Immature natural killer cell (primary cell): Measurements from ENCODE around the gene MDM4. TPM values are rescaled to one million over a fixed set of nuclear protein-coding genes. Genes with fewer than 3 reads are reported as not detected.
"Not testable (repeated sequence)": the region's sequence is repeated elsewhere in the genome, so short reads cannot be mapped to it uniquely, and the experiment has no call there.

Experiments
- DNase-seq, 3 donors: peaks; one replicate each; pipeline ENCODE4 v3.0.0; 2022; ENCODE audit warnings: mixed read lengths in 1 of 3
- H3K27ac Mint-ChIP-seq, 6 donors: one replicate each; pipeline ENCODE4 v1.8.0; 2020; ENCODE audit warnings: mixed read lengths in 6 of 6, mild to moderate bottlenecking in 5 of 6, inconsistent platforms in 4 of 6, moderate library complexity in 3 of 6
- H3K27me3 Mint-ChIP-seq, 3 donors: one replicate each; pipeline ENCODE4 v1.8.0; 2020 to 2021; ENCODE audit warnings: low read depth in 3 of 3, mild to moderate bottlenecking in 3 of 3, mixed read lengths in 3 of 3, moderate library complexity in 3 of 3, inconsistent platforms in 1 of 3
- H3K36me3 Mint-ChIP-seq, 3 donors: one replicate each; pipeline ENCODE4 v1.8.0; 2020; ENCODE audit warnings: mixed read lengths in 3 of 3, inconsistent platforms in 2 of 3, mild to moderate bottlenecking in 2 of 3
- H3K4me1 Mint-ChIP-seq, 2 donors: one replicate each; pipeline ENCODE4 v1.8.0; 2020; ENCODE audit warnings: inconsistent platforms in 2 of 2, mild to moderate bottlenecking in 2 of 2, mixed read lengths in 2 of 2, moderate library complexity in 1 of 2
- H3K4me3 Mint-ChIP-seq, 5 donors: one replicate each; pipeline ENCODE4 v1.8.0; 2020; ENCODE audit warnings: mild to moderate bottlenecking in 5 of 5, mixed read lengths in 5 of 5, inconsistent platforms in 3 of 5, moderate library complexity in 3 of 5
- H3K9me3 Mint-ChIP-seq, 6 donors: one replicate each; pipeline ENCODE4 v1.8.0; 2020; ENCODE audit warnings: mild to moderate bottlenecking in 6 of 6, mixed read lengths in 6 of 6, inconsistent platforms in 4 of 6, moderate library complexity in 3 of 6
- polyA plus RNA-seq, 3 donors: library from polyadenylated mRNA; unstranded; fragments of 300-500 nt; fragmentation: Illumina TruSeq; gene quantifications; one replicate each; pipeline ENCODE4 v1.2.3, GENCODE V29; 2021

Gene MDM4
- polyA plus RNA-seq, 3 donors from 2014 or later, result 4.6 to 22.6 (median 8.3) TPM

DNA sequence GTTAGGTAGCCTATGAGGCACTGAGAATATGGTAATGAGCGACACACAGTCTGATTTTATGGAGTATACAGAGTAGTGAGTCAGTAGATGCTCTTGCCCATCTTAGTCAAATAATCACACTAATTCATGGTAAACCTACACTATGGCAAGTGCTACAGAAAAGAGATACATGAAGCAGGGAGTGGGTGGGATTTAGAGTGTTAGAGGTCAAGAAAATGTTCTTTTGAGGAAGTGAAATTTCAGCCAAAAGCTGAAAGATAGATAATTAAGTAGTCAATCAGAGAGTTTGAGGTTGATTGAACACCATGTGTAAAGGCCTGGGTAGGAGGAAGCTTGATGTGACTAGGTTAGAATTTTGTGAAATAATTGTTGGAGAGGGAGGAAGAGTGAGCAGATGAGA is 14.7 kb downstream of the MDM4 start:
- peaks cover 3 to 24% of the 10 kb centered on the region in 2 donors for H3K4me1 Mint-ChIP-seq
- H3K36me3 Mint-ChIP-seq, result peaks cover 17 to 48% (median 28%) of the 10 kb centered on the region in 3 donors
- peak overlapping the region; percentile 0 to 46 (median 30) for H3K27ac Mint-ChIP-seq
- H3K4me3 Mint-ChIP-seq, result no peak overlapping the region
- DNase-seq, result no peak
- H3K9me3 Mint-ChIP-seq, result no peaks in the 10 kb centered on the region
- H3K27me3 Mint-ChIP-seq, result no peaks in the 10 kb centered on the region

DNA sequence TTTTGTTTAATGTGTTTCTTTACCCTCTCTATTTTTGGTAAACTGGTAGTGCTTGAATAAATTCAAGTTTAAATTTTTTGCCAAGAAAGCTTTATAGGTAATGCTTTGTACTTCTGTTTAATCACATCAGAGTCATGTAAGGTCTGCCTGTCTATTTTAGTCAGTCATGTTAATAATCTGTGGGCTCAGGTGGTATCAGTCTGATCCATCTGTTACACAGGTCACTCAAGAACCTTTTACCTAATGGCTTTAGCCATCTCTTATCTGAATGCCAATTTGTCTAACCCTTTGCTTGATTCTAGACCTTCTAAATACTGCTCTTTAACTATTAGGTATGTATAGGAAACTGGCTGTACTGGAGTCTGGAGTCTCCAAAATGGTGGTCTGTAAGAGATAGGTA is 16.6 kb downstream of the MDM4 start:
- H3K4me3 Mint-ChIP-seq, result no peak overlapping the region
- peak overlapping the region in 3 of 6 donors; percentile 27 to 59 (median 57) for H3K27ac Mint-ChIP-seq
- no peaks in the 10 kb centered on the region for H3K27me3 Mint-ChIP-seq
- no peak for DNase-seq
- no peaks in the 10 kb centered on the region for H3K9me3 Mint-ChIP-seq
- H3K36me3 Mint-ChIP-seq, result peaks cover 20 to 52% (median 36%) of the 10 kb centered on the region in 3 donors
- peaks cover 3 to 31% of the 10 kb centered on the region in 2 donors for H3K4me1 Mint-ChIP-seq

- Mint-ChIP-seq H3K27me3 (no peaks in the 10 kb centered on the region), H3K9me3 (no peaks in the 10 kb centered on the region), H3K4me1 (peaks cover 37 to 58% of the 10 kb centered on the region in 2 donors), H3K36me3 (peaks cover 11 to 50% (median 23%) of the 10 kb centered on the region in 3 donors), H3K4me3 (no peak overlapping the region), H3K27ac (peak overlapping the region in 5 of 6 donors; percentile 2 to 80 (median 66))
- no peak for DNase-seq
Measured at GRCh38 chr1:204541626-204542025, 25.4 kb downstream of the MDM4 start.

- peaks cover 29 to 61% (median 29%) of the 10 kb centered on the region in 3 donors for H3K36me3 Mint-ChIP-seq
- H3K4me3 Mint-ChIP-seq, result peak overlapping the region; percentile 63 to 78 (median 71)
- peaks cover 44 to 60% of the 10 kb centered on the region in 2 donors for H3K4me1 Mint-ChIP-seq
- H3K27me3 Mint-ChIP-seq, result no peaks in the 10 kb centered on the region
- H3K9me3 Mint-ChIP-seq, result no peaks in the 10 kb centered on the region
- peak; percentile 46 to 60 (median 49) for DNase-seq
- peak overlapping the region; percentile 80 to 93 (median 90) for H3K27ac Mint-ChIP-seq
Measured at GRCh38 chr1:204544321-204544720, 28.1 kb downstream of the MDM4 start.

- Mint-ChIP-seq H3K36me3 (peaks cover 37 to 68% (median 38%) of the 10 kb centered on the region in 3 donors), H3K4me1 (peaks cover 44 to 60% of the 10 kb centered on the region in 2 donors), H3K27me3 (no peaks in the 10 kb centered on the region), H3K4me3 (peak overlapping the region; percentile 63 to 78 (median 71)), H3K27ac (peak overlapping the region; percentile 80 to 93 (median 90)), H3K9me3 (no peaks in the 10 kb centered on the region)
- no peak for DNase-seq
Measured at GRCh38 chr1:204545202-204545601, 29.0 kb downstream of the MDM4 start.

DNA sequence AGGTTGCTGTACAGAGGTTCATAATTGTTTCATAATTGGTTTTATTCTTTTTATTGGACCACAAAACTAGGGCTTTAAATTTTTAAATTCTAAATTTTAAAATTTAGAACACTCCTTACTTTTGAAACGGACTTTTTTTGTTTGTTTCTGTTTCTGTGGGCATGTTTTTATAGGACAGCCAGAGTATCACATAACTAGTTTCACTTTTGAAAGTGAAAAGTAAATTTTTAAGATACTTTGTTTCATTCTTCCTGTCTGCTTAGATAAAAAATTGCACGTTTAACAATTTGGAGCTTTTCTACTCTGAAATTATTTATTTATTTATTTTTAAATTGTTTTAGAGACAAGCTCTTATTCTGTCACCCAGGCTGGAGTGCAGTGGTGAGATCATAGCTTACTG is 29.7 kb downstream of the MDM4 start:
- Mint-ChIP-seq H3K27me3 (no peaks in the 10 kb centered on the region), H3K9me3 (no peaks in the 10 kb centered on the region), H3K36me3 (peaks cover 37 to 68% (median 38%) of the 10 kb centered on the region in 3 donors), H3K27ac (peak overlapping the region; percentile 80 to 93 (median 90)), H3K4me3 (peak overlapping the region; percentile 63 to 78 (median 71)), H3K4me1 (peaks cover 44 to 60% of the 10 kb centered on the region in 2 donors)
- DNase-seq, result peak; percentile 24 to 31 (median 29)

DNA sequence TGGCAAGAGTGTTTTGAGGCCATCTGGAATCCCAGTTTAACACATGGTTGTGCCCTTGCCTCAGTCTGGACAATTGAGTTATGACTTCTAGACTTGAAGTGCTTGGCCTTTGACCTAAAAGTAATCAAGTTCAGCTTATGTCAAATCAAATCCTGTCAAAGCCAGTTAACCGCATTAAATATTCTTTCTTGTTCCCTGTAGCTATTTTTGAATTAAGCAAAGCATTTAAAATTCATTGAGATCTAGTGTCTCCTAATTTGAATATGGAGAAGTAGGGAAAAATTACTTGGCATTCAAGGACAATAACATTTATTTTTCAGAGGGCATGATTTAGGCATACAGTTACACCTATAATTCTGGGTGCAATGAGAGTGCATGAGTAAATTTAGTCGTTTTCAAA is 32.1 kb downstream of the MDM4 start:
- Mint-ChIP-seq H3K9me3 (no peaks in the 10 kb centered on the region), H3K27me3 (no peaks in the 10 kb centered on the region), H3K4me1 (peaks cover 37 to 41% of the 10 kb centered on the region in 2 donors), H3K36me3 (peaks cover 39 to 66% (median 40%) of the 10 kb centered on the region in 3 donors), H3K4me3 (no peak overlapping the region), H3K27ac (peak overlapping the region in 1 of 6 donors; percentile 57)
- DNase-seq, result no peak

DNA sequence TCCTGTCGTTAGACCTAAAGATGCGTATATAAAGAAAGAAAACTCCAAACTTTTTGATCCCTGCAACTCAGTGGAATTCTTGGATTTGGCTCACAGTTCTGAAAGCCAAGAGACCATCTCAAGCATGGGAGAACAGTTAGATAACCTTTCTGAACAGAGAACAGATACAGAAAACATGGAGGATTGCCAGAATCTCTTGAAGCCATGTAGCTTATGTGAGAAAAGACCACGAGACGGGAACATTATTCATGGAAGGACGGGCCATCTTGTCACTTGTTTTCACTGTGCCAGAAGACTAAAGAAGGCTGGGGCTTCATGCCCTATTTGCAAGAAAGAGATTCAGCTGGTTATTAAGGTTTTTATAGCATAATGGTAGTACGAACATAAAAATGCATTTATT is 33.1 kb downstream of the MDM4 start:
- no peak for DNase-seq
- peaks cover 38 to 61% (median 39%) of the 10 kb centered on the region in 3 donors for H3K36me3 Mint-ChIP-seq
- peaks cover 31 to 40% of the 10 kb centered on the region in 2 donors for H3K4me1 Mint-ChIP-seq
- H3K27ac Mint-ChIP-seq, result no peak overlapping the region
- no peak overlapping the region for H3K4me3 Mint-ChIP-seq
- no peaks in the 10 kb centered on the region for H3K9me3 Mint-ChIP-seq
- H3K27me3 Mint-ChIP-seq, result no peaks in the 10 kb centered on the region

GRCh38 chr1:204550926-204551325 is 34.7 kb downstream of the MDM4 start:
- H3K36me3 Mint-ChIP-seq, result peaks cover 35 to 54% (median 39%) of the 10 kb centered on the region in 3 donors
- H3K4me3 Mint-ChIP-seq, result no peak overlapping the region
- peak overlapping the region in 2 of 6 donors; percentile 12 to 14 for H3K27ac Mint-ChIP-seq
- H3K9me3 Mint-ChIP-seq, result no peaks in the 10 kb centered on the region
- H3K27me3 Mint-ChIP-seq, result no peaks in the 10 kb centered on the region
- H3K4me1 Mint-ChIP-seq, result peaks cover 15 to 28% of the 10 kb centered on the region in 2 donors
- no peak for DNase-seq

- H3K4me1 Mint-ChIP-seq, result peaks cover 12 to 40% of the 10 kb centered on the region in 2 donors
- DNase-seq, result no peak
- H3K36me3 Mint-ChIP-seq, result peaks cover 10 to 18% (median 17%) of the 10 kb centered on the region in 3 donors
- H3K9me3 Mint-ChIP-seq, result no peaks in the 10 kb centered on the region
- no peaks in the 10 kb centered on the region for H3K27me3 Mint-ChIP-seq
- H3K4me3 Mint-ChIP-seq, result no peak overlapping the region
- peak overlapping the region; percentile 0 to 58 (median 40) for H3K27ac Mint-ChIP-seq
Measured at GRCh38 chr1:204556458-204557052, 40.3 kb downstream of the MDM4 start.

DNA sequence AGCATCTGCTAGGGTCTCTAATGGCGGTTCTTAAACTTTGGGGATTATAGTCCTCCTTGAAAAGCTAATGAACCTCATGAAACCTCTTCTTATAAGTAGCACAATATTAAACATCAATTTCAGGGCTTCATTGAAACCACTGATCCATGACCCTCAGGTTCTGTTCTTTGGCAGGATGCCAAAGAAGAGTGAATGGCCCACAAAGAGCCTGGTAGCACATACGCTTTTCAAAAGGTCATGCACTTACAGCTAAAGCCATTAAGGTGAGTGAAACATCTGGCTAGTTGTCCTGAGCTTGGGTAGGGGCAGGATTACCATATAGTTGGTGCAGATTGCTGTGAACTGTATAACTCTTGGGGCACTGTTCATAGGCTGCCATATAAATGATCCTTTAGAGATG is 42.3 kb downstream of the MDM4 start:
- DNase-seq, result no peak
- Mint-ChIP-seq H3K9me3 (no peaks in the 10 kb centered on the region), H3K4me3 (no peak overlapping the region), H3K4me1 (peaks cover 12 to 40% of the 10 kb centered on the region in 2 donors), H3K27me3 (no peaks in the 10 kb centered on the region), H3K27ac (no peak overlapping the region), H3K36me3 (peaks cover 9 to 15% (median 14%) of the 10 kb centered on the region in 3 donors)

GRCh38 chr1:204560002-204560401 is 43.8 kb downstream of the MDM4 start:
- H3K36me3 Mint-ChIP-seq, result peaks cover 6 to 13% (median 12%) of the 10 kb centered on the region in 3 donors
- DNase-seq, H3K27ac Mint-ChIP-seq, H3K4me3 Mint-ChIP-seq, H3K9me3 Mint-ChIP-seq, H3K27me3 Mint-ChIP-seq: not testable (repeated sequence)
- peaks cover 18 to 45% of the 10 kb centered on the region in 2 donors for H3K4me1 Mint-ChIP-seq

GRCh38 chr1:204560590-204561150 is 44.5 kb downstream of the MDM4 start:
- DNase-seq, result no peak
- H3K27ac Mint-ChIP-seq, result peak overlapping the region in 4 of 6 donors; percentile 2 to 89 (median 45)
- H3K36me3 Mint-ChIP-seq, result peaks cover 6 to 14% (median 13%) of the 10 kb centered on the region in 3 donors
- no peak overlapping the region for H3K4me3 Mint-ChIP-seq
- peaks cover 0 to 2% (median 0%) of the 10 kb centered on the region in 3 donors for H3K27me3 Mint-ChIP-seq
- H3K9me3 Mint-ChIP-seq, result no peaks in the 10 kb centered on the region
- peaks cover 24 to 52% of the 10 kb centered on the region in 2 donors for H3K4me1 Mint-ChIP-seq
